Testis (tissue), 3 donors: ENCODE measurements around the gene IFI44L. TPM values are rescaled to one million over a fixed set of nuclear protein-coding genes. Genes with fewer than 3 reads are reported as not detected.

Source experiments
- DNase-seq: peaks from one replicate; pipeline ENCODE4 v3.0.0-alpha.2; 2019
- H3K27ac ChIP-seq, 2 donors: fragments of 200-600 bp; sonication (generic); one replicate each; pipeline ENCODE4 v1.5.1; 2019
- H3K27me3 ChIP-seq: fragments of 200-600 bp; sonication (generic); one replicate; pipeline ENCODE4 v1.5.1; 2019
- H3K36me3 ChIP-seq: fragments of 200-600 bp; sonication (generic); one replicate; pipeline ENCODE4 v1.5.1; 2017; ENCODE audit warnings: low read depth; ENCODE audit errors: missing control alignments
- H3K4me1 ChIP-seq: fragments of 200-600 bp; sonication (generic); one replicate; pipeline ENCODE4 v1.5.1; 2019
- H3K4me3 ChIP-seq, 2 donors: fragments of 200-600 bp; sonication (generic); one replicate each; pipeline ENCODE4 v1.5.1; 2017 to 2019
- H3K9me3 ChIP-seq: fragments of 200-600 bp; sonication (generic); one replicate; pipeline ENCODE4 v1.5.1; 2017
- POLR2A ChIP-seq: fragments of 450-650 bp; IDR thresholded peaks from one replicate; pipeline ENCODE4 v1.6.1; 2017; ENCODE audit warnings: antibody characterized with exemption, mild to moderate bottlenecking, moderate library complexity
- WGBS, 2 donors: methylation state at CpG; one replicate each; pipeline ENCODE4 v1.1.5; 2018; 5-methylcytosine and 5-hydroxymethylcytosine counted together
- intact Hi-C: fragments of 100-400 bp; cut with DNase I; formaldehyde crosslinking; loops from one replicate; pipeline ENCODE4 v1.15.1; 2023; ENCODE audit warnings: low total_unique reads
- polyA plus RNA-seq: library from polyadenylated mRNA; stranded (reverse); fragments of 350-450 nt; fragmentation: Illumina TruSeq; extraction: RNeasy Lipid Tissue Mini Kit (QIAGEN cat#74804); gene quantifications from one replicate; pipeline ENCODE4 v1.2.3, GENCODE V29; 2014; ENCODE audit warnings: low read depth, low replicate concordance; ENCODE audit not compliant: insufficient read depth
- total RNA-seq, 2 donors: library from RNA; depleted of rRNA; stranded (reverse); fragments of >200 nt; gene quantifications; one replicate each; pipeline ENCODE4 v1.2.3, GENCODE V29; 2016
- TF ChIP-seq, protein P1 (sequence below), 3 experiments: fragments of 450-650 bp in 2 of 3; fragments of 200-600 bp in 1 of 3; sonication (generic) in 1 of 3; IDR thresholded peaks; one replicate each; pipeline ENCODE4 v1.5.1; 2016 to 2019; ENCODE audit warnings: antibody characterized with exemption in 3 of 3, mild to moderate bottlenecking in 2 of 3, moderate library complexity in 1 of 3

The IFI44L gene
- total and polyA plus RNA-seq, 3 donors from 2014 or later = 5.3 to 15.8 (median 12.0) TPM

DNA sequence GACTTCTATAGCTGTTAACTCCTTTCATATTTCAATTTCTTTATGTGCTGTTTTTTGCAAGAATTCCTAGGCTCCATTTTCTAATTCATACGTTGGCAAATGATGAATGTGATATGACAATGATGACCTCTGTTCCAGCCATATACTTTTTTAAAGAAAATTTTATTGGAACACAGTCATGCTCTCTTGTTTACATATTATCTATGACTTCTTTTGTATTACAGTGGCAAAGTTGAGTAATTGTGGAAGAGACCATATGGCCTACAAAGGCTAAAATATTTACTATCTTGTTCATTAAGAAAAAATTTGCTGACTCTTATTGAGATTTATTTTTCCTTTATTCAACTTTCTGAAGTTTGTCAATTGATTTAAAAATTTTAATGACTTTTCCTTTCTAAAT, 7.1 kb downstream of the IFI44L start:
- 65 to 76% methylated on average over 1 of the region's 1 CpG for WGBS, 2 donors
- H3K27me3 ChIP-seq = no peaks in the 10 kb centered on the region
- TF ChIP-seq, protein P1, sequence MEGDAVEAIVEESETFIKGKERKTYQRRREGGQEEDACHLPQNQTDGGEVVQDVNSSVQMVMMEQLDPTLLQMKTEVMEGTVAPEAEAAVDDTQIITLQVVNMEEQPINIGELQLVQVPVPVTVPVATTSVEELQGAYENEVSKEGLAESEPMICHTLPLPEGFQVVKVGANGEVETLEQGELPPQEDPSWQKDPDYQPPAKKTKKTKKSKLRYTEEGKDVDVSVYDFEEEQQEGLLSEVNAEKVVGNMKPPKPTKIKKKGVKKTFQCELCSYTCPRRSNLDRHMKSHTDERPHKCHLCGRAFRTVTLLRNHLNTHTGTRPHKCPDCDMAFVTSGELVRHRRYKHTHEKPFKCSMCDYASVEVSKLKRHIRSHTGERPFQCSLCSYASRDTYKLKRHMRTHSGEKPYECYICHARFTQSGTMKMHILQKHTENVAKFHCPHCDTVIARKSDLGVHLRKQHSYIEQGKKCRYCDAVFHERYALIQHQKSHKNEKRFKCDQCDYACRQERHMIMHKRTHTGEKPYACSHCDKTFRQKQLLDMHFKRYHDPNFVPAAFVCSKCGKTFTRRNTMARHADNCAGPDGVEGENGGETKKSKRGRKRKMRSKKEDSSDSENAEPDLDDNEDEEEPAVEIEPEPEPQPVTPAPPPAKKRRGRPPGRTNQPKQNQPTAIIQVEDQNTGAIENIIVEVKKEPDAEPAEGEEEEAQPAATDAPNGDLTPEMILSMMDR (IDR thresholded peaks at IDR 0.05) = no peak
- TF ChIP-seq POLR2A = no peak
- H3K4me1 ChIP-seq = no peaks in the 10 kb centered on the region
- no peak overlapping the region for H3K27ac ChIP-seq
- DNase-seq = no peak
- no peaks in the 10 kb centered on the region for H3K9me3 ChIP-seq
- no peak overlapping the region for H3K4me3 ChIP-seq
- intact Hi-C loops = no loop called here
- no peaks in the 10 kb centered on the region for H3K36me3 ChIP-seq

DNA sequence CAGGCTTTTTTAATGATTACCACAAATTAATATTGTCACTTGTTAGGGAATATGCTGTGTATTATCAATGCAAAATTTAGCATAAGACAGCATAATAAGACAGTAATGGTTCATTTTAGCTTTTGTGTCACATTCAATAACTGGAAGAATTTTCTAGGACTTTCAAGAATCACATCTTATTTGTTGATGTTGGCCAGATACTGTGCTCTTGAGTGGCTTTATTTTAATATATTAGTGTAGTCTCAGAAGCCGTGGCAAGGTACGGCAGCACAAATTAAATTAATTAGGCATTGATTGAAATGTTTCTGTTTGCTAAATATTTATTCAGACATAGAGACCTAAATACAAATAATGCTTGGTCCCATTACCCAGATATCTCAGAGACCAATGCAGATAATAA, 10.4 kb downstream of the IFI44L start:
- TF ChIP-seq, protein P1 (IDR thresholded peaks at IDR 0.05) = no peak
- TF ChIP-seq POLR2A = no peak
- intact Hi-C loops = no loop called here

DNA sequence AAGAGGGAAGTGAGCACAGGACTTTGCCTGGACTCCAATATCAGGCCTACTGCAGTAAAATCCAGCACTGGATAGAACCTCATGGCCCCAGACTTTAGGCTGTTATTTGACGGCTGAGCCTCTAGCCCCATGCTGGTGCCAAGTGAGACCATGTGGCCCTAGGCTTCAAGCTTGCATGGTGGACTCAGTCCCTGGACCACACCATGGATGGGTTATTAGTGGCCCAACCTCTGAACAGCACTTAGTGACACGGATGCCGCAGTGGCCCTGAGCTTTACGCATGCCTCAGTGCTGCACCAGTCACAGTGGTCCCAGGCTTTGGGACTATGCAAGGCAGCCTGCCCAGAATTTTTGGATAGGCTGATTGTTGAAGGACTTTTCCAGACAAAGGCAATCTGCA, 13.0 kb downstream of the IFI44L start:
- no peaks in the 10 kb centered on the region for H3K4me1 ChIP-seq
- no peaks in the 10 kb centered on the region for H3K9me3 ChIP-seq
- no peak overlapping the region for H3K4me3 ChIP-seq
- TF ChIP-seq, protein P1 (IDR thresholded peaks at IDR 0.05) = no peak
- TF ChIP-seq POLR2A = no peak
- intact Hi-C loops = no loop called here
- H3K27me3 ChIP-seq = no peaks in the 10 kb centered on the region
- WGBS, 2 donors = 94 to 100% methylated on average over 2 to 4 of the region's 4 CpGs
- DNase-seq = no peak
- no peaks in the 10 kb centered on the region for H3K36me3 ChIP-seq
- H3K27ac ChIP-seq = no peak overlapping the region

More for the DNA sequence above, 10.4 kb downstream of the IFI44L start:
- no peaks in the 10 kb centered on the region for H3K4me1 ChIP-seq
- no peak for DNase-seq
- H3K27me3 ChIP-seq = no peaks in the 10 kb centered on the region
- WGBS, 2 donors = 72 to 96% methylated on average over 2 of the region's 2 CpGs
- H3K27ac ChIP-seq = no peak overlapping the region
- no peaks in the 10 kb centered on the region for H3K36me3 ChIP-seq
- H3K9me3 ChIP-seq = no peaks in the 10 kb centered on the region
- H3K4me3 ChIP-seq = no peak overlapping the region

DNA sequence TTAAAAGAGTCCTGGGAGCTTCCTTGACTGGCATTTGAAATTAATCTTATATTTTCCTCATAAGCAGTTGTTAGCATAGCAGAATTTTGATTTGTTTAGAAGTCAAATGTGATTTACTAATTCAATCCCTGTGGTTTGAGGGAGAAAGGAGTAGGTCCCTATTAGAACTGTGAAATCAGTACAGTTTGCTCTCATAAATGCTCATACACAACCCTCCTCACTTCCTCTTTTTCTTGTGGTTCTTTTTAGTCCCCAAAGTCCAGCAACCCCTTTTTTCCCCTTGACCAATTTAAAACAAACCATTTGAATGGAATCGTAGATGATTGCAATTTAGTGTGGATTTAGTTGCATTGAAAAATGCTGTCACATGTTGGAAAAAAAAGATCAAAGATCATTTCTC, 20.2 kb downstream of the IFI44L start:
- WGBS, 2 donors = 79 to 91% methylated on average over 1 of the region's 1 CpG
- no peaks in the 10 kb centered on the region for H3K4me1 ChIP-seq
- TF ChIP-seq, protein P1 (IDR thresholded peaks at IDR 0.05) = no peak
- no peak for TF ChIP-seq POLR2A

DNA sequence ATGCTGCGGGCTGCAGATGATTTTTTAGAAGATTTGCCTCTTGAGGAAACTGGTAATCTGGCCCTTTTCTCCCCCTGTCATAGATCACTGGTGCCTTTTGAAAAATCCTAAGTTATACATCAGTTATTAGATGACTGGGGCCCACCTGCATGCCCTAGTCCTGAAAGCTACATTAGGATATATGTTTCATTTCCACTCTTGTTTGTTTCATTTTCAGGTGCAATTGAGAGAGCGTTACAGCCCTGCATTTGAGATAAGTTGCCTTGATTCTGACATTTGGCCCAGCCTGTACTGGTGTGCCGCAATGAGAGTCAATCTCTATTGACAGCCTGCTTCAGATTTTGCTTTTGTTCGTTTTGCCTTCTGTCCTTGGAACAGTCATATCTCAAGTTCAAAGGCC, 21.3 kb downstream of the IFI44L start:
- DNase-seq = no peak
- Histone ChIP-seq H3K27me3 (no peaks in the 10 kb centered on the region), H3K9me3 (no peaks in the 10 kb centered on the region), H3K27ac (no peak overlapping the region), H3K4me3 (no peak overlapping the region), H3K4me1 (no peaks in the 10 kb centered on the region), H3K36me3 (no peaks in the 10 kb centered on the region)
- no peak for TF ChIP-seq POLR2A
- TF ChIP-seq, protein P1 (IDR thresholded peaks at IDR 0.05) = no peak
- WGBS, 2 donors = 90 to 92% methylated on average over 4 of the region's 4 CpGs
- intact Hi-C loops = no loop called here

More for the DNA sequence above, 20.2 kb downstream of the IFI44L start:
- Histone ChIP-seq H3K36me3 (no peaks in the 10 kb centered on the region), H3K27ac (no peak overlapping the region), H3K4me3 (no peak overlapping the region), H3K27me3 (no peaks in the 10 kb centered on the region), H3K9me3 (no peaks in the 10 kb centered on the region)
- no peak for DNase-seq
- intact Hi-C loops = no loop called here
